Testis (tissue), 2 donors: ENCODE results near the gene MYO7B.

ENCODE experiments used
- CTCF ChIP-seq, 3 experiments: fragments of 450-650 bp in 2 of 3; fragments of 200-600 bp in 1 of 3; sonication (generic) in 1 of 3; IDR thresholded peaks; one replicate each; pipeline ENCODE4 v1.5.1; 2016 to 2019; ENCODE audit warnings: antibody characterized with exemption in 3 of 3, mild to moderate bottlenecking in 2 of 3, moderate library complexity in 1 of 3
- POLR2A ChIP-seq: fragments of 450-650 bp; IDR thresholded peaks from one replicate; pipeline ENCODE4 v1.6.1; 2017; ENCODE audit warnings: antibody characterized with exemption, mild to moderate bottlenecking, moderate library complexity

GRCh38 chr2:127630864-127631540 lies 95.5 kb downstream of the MYO7B start:
- TF ChIP-seq CTCF (IDR thresholded peaks at IDR 0.05): no peak
- TF ChIP-seq POLR2A: no peak
